Effector memory CD4-positive, alpha-beta T cell (primary cell): ENCODE data around the gene TBC1D25.

Experiments
- DNase-seq, 3 donors: peaks; one replicate each; pipeline ENCODE4 v3.0.0-alpha.2; 2020
- H3K27ac ChIP-seq: 2 replicates; pipeline ENCODE4 v1.7.0; 2013; ENCODE audit warnings: mild to moderate bottlenecking, low read length, moderate library complexity; ENCODE audit not compliant: insufficient read depth, poor library complexity, severe bottlenecking
- H3K27me3 ChIP-seq: replicated peaks from 2 replicates; pipeline ENCODE4 v1.7.0; 2013; ENCODE audit warnings: mild to moderate bottlenecking, low read length; ENCODE audit not compliant: insufficient read depth, control insufficient read depth, poor library complexity, severe bottlenecking
- H3K36me3 ChIP-seq: 2 replicates; pipeline ENCODE4 v1.7.0; 2013; ENCODE audit warnings: mild to moderate bottlenecking, low read length, moderate library complexity; ENCODE audit not compliant: control insufficient read depth, insufficient read depth
- H3K4me1 ChIP-seq: 2 replicates; pipeline ENCODE4 v1.7.0; 2013; ENCODE audit warnings: low read length, mild to moderate bottlenecking; ENCODE audit not compliant: control insufficient read depth, insufficient read depth, poor library complexity, severe bottlenecking
- H3K4me3 ChIP-seq: 2 replicates; pipeline ENCODE4 v1.7.0; 2013; ENCODE audit warnings: low read length, low read depth, mild to moderate bottlenecking; ENCODE audit not compliant: insufficient read depth, poor library complexity, severe bottlenecking
- H3K9me3 ChIP-seq: 2 replicates; pipeline ENCODE4 v1.7.0; 2013; ENCODE audit warnings: mild to moderate bottlenecking, low read length, moderate library complexity; ENCODE audit not compliant: control insufficient read depth
- total RNA-seq, 3 donors: gene quantifications; one replicate each; lab custom pipeline; 2026; lab: John Stamatoyannopoulos, UW

Gene TBC1D25, protein sequence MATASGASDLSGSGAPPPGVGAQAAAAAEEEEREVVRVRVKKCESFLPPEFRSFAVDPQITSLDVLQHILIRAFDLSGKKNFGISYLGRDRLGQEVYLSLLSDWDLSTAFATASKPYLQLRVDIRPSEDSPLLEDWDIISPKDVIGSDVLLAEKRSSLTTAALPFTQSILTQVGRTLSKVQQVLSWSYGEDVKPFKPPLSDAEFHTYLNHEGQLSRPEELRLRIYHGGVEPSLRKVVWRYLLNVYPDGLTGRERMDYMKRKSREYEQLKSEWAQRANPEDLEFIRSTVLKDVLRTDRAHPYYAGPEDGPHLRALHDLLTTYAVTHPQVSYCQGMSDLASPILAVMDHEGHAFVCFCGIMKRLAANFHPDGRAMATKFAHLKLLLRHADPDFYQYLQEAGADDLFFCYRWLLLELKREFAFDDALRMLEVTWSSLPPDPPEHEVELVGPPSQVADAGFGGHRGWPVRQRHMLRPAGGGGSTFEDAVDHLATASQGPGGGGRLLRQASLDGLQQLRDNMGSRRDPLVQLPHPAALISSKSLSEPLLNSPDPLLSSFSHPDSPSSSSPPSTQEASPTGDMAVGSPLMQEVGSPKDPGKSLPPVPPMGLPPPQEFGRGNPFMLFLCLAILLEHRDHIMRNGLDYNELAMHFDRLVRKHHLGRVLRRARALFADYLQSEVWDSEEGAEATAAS
- 18.7 to 30.2 (median 28.2) reads per million in 3 donors for total RNA-seq

DNA sequence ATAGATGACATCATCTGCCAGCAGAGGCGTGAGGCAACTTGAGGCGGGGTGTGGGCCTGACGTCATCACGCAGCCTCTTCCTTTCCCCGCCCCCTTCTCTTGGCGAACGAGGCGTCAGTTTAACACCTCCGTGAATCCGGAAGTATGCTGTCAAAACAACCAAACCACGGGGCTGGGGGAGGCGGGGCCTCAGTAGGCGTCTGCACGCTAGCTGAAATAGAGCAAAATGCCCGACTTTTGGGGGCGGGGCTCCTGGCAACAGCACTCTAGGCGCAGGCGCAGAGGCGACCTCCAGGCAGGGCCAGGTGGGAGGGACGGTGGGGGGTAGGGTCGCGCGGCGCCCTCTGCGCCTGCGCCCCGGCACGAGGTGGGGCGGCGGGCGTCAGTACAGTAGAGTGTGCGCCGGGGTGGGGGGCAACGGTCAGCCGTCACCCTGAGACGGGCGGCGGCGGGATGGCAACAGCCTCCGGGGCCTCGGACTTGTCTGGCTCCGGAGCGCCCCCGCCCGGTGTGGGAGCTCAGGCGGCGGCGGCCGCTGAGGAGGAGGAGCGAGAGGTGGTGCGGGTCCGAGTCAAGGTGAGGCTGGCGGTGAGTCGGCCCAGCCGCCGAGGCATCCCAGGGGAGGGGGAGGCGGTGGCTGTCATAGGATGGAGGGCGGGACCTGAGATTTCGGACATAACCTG, at the start of gene TBC1D25:
Gene TBC1D25, plus strand, starts transcription at position 370 of the 683 bp plus-strand sequence. Its CDS starts 84 bp downstream, at position 454.
- peak within 1 kb of the TSS; percentile 61 for H3K4me3 ChIP-seq
- no peaks in the 10 kb centered on the region for H3K9me3 ChIP-seq
- H3K4me1 ChIP-seq: peaks cover 11% of the 10 kb centered on the region
- no peaks in the 10 kb centered on the region for H3K36me3 ChIP-seq
- no peaks in the 10 kb centered on the region for H3K27me3 ChIP-seq
- H3K27ac ChIP-seq: peak within 1 kb of the TSS; percentile 91
- DNase-seq: peak; percentile 96

DNA sequence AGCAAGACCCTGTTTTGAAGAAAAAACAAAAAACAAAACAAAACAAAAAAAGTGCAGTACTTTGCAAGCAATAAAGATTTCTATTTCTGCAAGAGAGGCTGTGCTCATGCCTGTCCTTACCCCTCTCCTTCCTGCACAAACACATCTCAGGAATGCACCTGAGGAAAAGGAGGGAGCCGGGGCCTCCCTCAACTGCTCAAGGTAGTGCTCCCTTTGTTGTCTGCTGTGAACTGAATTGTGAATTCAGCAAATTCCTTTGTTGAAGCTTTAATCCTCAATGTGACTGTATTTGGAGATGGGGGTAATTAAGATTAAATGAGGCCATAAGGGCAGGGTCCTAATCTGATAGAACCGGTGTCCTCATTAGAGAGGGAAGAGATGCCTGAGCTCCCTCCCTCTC, 49.6 kb upstream of the TBC1D25 start:
- no peaks in the 10 kb centered on the region for H3K4me1 ChIP-seq
- no peak overlapping the region for H3K4me3 ChIP-seq
- no peaks in the 10 kb centered on the region for H3K9me3 ChIP-seq
- H3K27me3 ChIP-seq: no peaks in the 10 kb centered on the region
- no peak for DNase-seq
- no peaks in the 10 kb centered on the region for H3K36me3 ChIP-seq
- no peak overlapping the region for H3K27ac ChIP-seq

DNA sequence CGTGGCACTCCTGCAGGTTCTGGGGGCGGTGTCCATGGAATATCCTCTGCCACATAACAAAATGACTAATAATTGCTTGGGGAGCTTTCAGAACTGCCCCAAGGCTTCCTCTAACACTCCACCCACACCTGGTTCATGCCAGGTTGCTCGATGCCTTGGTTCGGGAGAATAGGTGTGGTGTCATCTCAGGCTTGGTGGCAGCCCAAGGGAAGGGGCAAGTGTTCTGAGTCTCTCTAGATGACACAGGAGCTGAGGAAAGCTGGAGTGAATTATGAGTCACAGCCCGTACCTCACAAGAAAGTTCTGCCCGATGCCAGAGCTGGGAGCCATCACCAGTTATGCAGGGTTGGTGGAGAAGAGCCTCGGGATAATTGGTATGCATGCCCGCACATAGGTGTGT, 48.9 kb upstream of the TBC1D25 start:
- H3K36me3 ChIP-seq: no peaks in the 10 kb centered on the region
- H3K9me3 ChIP-seq: no peaks in the 10 kb centered on the region
- H3K27ac ChIP-seq: no peak overlapping the region
- no peak for DNase-seq
- H3K4me3 ChIP-seq: no peak overlapping the region
- no peaks in the 10 kb centered on the region for H3K4me1 ChIP-seq
- H3K27me3 ChIP-seq: no peaks in the 10 kb centered on the region

DNA sequence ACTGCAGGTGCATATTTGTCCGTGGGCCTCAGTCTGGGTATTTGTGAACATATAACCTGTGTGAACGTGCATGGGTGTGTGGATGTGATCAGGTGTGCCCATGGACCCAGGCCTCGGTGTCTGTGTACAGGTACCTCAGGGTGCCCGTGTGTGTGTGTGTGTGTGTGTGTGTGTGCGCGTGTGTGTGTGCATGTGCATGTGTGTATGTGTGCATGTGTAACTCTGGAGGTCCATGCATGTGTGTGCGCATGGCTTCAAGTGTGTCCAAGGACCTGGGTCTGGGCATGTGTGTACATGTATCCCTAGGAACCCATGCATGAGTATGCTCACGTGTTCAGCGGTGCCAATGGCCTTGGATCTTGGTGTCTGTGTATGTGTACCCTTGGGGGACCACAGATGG, 47.7 kb upstream of the TBC1D25 start:
- no peak for DNase-seq
- Histone ChIP-seq H3K9me3 (no peaks in the 10 kb centered on the region), H3K27ac (no peak overlapping the region), H3K36me3 (no peaks in the 10 kb centered on the region), H3K4me1 (no peaks in the 10 kb centered on the region), H3K4me3 (no peak overlapping the region), H3K27me3 (no peaks in the 10 kb centered on the region)

DNA sequence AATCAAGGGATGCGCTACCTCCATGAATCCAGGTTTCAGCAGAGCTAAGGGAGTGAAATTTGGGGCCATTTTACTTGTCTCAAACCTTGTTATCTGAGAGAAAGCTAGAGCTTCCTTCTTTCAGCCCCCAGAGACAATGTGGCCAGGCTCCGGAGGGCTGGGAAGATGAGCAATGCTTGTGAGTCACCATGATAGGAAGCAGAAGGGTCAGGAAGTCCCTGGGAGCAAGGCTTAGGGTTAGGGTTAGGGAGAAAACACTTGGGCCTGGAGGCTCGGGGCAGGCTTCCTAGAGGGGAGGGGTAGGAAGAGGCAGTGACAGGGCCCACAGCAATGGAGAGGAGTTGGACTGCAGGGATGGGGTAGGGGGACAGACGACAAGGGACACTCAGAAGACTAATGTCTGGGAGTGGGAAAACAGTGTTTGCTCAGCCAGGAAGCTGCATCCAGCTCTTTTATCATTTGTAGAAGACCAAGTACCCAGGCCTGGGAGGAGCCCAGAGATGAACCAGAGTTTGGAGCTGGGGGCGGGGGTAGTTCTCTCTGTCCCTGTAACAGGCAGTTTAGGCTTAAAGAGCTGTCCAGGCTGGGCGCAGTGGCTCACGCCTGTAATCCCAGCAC, 47.1 kb upstream of the TBC1D25 start:
- Histone ChIP-seq H3K27ac (no peak overlapping the region), H3K36me3 (no peaks in the 10 kb centered on the region), H3K4me3 (no peak overlapping the region), H3K9me3 (no peaks in the 10 kb centered on the region), H3K27me3 (no peaks in the 10 kb centered on the region), H3K4me1 (no peaks in the 10 kb centered on the region)
- DNase-seq: no peak

DNA sequence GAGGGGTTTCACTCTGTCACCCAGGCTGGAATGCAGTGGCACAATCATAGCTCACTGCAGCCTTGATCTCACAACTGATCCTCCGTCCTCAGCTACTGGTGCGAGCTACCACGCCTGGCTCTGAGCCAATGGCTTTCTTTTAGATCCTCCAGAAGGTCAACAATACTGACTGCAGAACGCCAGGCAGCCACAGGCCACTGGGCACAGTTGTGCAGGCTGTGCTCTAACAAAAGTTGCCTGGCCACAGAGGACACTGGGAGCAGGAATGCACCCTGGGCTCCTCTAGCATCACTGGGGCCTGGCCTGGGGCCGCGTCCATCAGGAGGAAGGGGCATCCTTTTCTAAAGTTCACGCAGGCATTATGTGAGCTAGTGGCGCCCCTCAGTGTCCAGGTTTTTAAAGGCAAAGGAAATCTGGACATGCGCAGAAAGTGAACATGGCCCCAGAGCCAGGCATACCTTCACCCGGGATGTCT, 45.6 kb upstream of the TBC1D25 start:
- H3K4me3 ChIP-seq: no peak overlapping the region
- H3K36me3 ChIP-seq: no peaks in the 10 kb centered on the region
- H3K27me3 ChIP-seq: no peaks in the 10 kb centered on the region
- no peak for DNase-seq
- H3K4me1 ChIP-seq: no peaks in the 10 kb centered on the region
- no peak overlapping the region for H3K27ac ChIP-seq
- no peaks in the 10 kb centered on the region for H3K9me3 ChIP-seq

DNA sequence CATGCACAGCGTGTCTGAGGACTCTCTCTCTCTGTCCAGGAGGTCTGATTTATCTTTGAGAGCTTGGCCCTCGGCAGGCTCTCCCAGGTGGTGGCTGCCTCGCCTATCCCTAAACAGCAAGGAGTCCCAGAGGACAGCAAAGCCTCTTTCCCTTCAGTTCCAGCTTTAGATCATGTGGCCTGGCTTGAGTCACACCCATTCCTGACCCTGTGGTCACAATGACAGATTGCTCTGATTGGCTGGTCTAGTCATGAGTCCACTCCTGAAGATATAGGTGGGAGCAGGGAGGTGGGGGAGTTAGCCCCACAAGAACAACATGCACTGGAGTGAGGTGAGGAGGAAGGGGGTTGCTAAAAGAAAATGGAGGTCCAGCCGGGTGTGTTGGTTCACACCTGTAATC, 42.9 kb upstream of the TBC1D25 start:
- Histone ChIP-seq H3K36me3 (no peaks in the 10 kb centered on the region), H3K27me3 (no peaks in the 10 kb centered on the region), H3K4me3 (no peak overlapping the region), H3K27ac (no peak overlapping the region), H3K4me1 (no peaks in the 10 kb centered on the region), H3K9me3 (no peaks in the 10 kb centered on the region)
- DNase-seq: no peak

DNA sequence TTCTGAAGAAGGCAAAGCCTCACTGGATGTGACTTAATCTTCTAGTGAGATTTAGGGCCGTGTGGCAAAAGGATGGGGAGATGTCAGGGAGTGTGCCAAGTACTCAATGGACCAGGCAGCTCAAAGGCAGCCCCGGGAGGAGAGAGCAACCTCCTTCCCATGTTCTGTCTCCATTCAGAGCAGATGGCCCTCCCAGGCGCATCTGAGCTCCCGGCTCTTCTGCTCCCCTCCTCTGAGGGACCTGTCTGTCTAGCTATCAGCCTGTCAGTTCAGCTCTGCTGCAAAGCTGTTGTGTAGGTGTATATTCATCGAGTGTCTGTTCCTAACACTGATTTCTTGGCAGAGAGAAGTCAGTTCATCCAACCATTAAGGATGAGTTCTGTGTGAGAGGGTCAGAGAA, 41.6 kb upstream of the TBC1D25 start:
- H3K4me3 ChIP-seq: no peak overlapping the region
- no peaks in the 10 kb centered on the region for H3K9me3 ChIP-seq
- no peaks in the 10 kb centered on the region for H3K36me3 ChIP-seq
- no peak overlapping the region for H3K27ac ChIP-seq
- H3K27me3 ChIP-seq: no peaks in the 10 kb centered on the region
- H3K4me1 ChIP-seq: no peaks in the 10 kb centered on the region
- no peak for DNase-seq

DNA sequence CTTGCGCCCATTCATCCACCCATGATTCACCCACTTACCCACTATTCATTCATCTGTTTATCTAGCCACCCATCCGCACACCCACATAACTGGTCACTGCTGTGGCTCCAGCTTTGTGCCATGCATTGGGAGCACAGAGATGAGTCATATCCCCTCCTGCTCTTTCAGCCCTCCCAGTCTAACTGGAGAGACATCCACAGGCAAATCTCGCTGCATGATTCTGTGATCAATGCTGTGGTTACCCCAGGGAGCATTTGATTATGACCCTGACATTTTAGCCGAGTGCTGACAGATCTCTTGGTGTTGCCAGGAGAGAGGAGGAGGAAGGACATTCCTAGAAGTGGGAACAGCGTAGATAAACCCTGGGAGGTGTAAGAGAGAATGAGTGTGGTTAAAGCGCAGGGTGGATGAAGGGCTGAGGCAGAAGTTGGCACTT, 41.1 kb upstream of the TBC1D25 start:
- Histone ChIP-seq H3K27ac (no peak overlapping the region), H3K9me3 (no peaks in the 10 kb centered on the region), H3K27me3 (no peaks in the 10 kb centered on the region), H3K4me3 (no peak overlapping the region), H3K36me3 (no peaks in the 10 kb centered on the region), H3K4me1 (no peaks in the 10 kb centered on the region)
- DNase-seq: no peak
